Neural crest cell (in vitro differentiated cells): ENCODE data around the gene LHFPL2. TPM values are rescaled to one million over a fixed set of nuclear protein-coding genes. Genes with fewer than 3 reads are reported as not detected.

Source experiments
- DNase-seq: peaks from one replicate; pipeline ENCODE4 v3.0.0; 2021; ENCODE audit warnings: low read depth, mixed read lengths, low spot score
- H3K27ac Mint-ChIP-seq: one replicate; pipeline ENCODE4 v1.8.0; 2021; ENCODE audit warnings: mild to moderate bottlenecking, mixed read lengths; ENCODE audit not compliant: unreplicated experiment
- H3K27me3 Mint-ChIP-seq: 2 replicates; pipeline ENCODE4 v1.8.0; 2021; ENCODE audit warnings: low read depth, mild to moderate bottlenecking, mixed read lengths
- H3K36me3 Mint-ChIP-seq: 2 replicates; pipeline ENCODE4 v1.8.0; 2021; ENCODE audit warnings: low read depth, mild to moderate bottlenecking, mixed read lengths
- H3K4me1 Mint-ChIP-seq: 2 replicates; pipeline ENCODE4 v1.8.0; 2021; ENCODE audit warnings: mixed read lengths
- H3K4me3 Mint-ChIP-seq: one replicate; pipeline ENCODE4 v1.8.0; 2021; ENCODE audit warnings: mild to moderate bottlenecking, mixed read lengths
- H3K9me3 Mint-ChIP-seq: 2 replicates; pipeline ENCODE4 v1.8.0; 2021; ENCODE audit warnings: mixed read lengths
- CTCF ChIP-seq: fragments of 200-600 bp; sonication (generic); conservative IDR thresholded peaks from 2 replicates; pipeline ENCODE4 v1.5.0; 2021; ENCODE audit warnings: antibody characterized with exemption, mild to moderate bottlenecking
- total RNA-seq: library from RNA; stranded (reverse); gene quantifications from 2 replicates; pipeline ENCODE4 v1.2.1, GENCODE V29; 2021

The LHFPL2 gene
- total RNA-seq, 1 donor from 2014 or later: 15.0 TPM

GRCh38 chr5:78553580-78554353 lies 94.8 kb downstream of the LHFPL2 start:
- H3K36me3 Mint-ChIP-seq: peaks cover 20% of the 10 kb centered on the region
- H3K27me3 Mint-ChIP-seq: no peaks in the 10 kb centered on the region
- H3K4me1 Mint-ChIP-seq: no peaks in the 10 kb centered on the region
- TF ChIP-seq CTCF: no peak
- no peak overlapping the region for H3K27ac Mint-ChIP-seq
- H3K4me3 Mint-ChIP-seq: no peak overlapping the region
- H3K9me3 Mint-ChIP-seq: peaks cover 7% of the 10 kb centered on the region
- no peak for DNase-seq

DNA sequence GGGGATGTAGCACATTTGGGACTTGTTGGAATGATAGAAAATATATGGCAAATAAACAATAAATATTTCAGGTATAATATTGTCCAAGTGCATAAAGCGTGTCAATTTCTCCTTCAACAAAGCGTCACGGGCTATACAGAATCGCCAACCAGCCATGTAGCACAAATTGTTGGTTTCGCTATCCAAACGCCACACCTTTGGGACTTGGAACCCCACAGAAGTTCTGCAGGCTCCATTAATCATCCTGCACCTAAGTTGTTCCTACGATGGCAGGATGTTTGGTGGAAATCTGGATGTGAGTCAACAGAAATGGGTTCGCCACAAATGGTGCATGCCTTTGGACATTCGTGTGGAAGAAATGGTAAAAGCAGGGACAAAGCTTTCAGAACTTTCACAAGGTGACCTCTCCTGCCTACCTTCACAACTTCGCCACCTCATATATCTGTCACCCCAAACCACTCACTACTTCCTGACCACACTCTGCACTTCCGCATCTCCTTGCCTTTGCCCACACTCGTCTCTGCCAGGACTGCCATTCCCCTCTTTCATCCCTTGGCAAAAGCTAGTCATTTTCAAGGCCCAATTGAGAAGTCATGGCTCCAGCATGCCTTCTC lies 95.7 kb downstream of the LHFPL2 start:
- Mint-ChIP-seq H3K9me3 (peaks cover 7% of the 10 kb centered on the region), H3K27ac (no peak overlapping the region)

DNA sequence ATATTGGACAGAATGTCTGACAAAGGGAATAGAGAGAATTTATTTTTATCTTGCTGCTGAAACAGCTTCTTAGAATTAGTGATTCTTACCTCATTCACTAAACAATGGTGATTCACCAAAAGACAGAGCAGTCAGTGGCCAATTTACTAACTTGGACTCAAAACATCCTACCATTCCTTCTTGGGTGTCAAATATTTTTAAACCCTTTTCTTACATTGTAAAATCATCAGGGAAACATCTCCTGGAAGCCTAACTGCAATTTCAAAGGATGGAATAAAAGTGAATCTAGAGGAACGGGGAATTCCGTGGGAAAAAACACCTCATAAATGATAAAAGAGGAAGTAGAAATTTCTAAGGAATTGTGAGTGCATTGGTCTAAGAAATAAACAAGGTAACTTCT lies 97.7 kb downstream of the LHFPL2 start:
- Mint-ChIP-seq H3K4me3 (no peak overlapping the region), H3K4me1 (no peaks in the 10 kb centered on the region), H3K36me3 (peaks cover 20% of the 10 kb centered on the region), H3K27me3 (no peaks in the 10 kb centered on the region), H3K27ac (no peak overlapping the region), H3K9me3 (peaks cover 7% of the 10 kb centered on the region)
- no peak for TF ChIP-seq CTCF
- no peak for DNase-seq

More for the DNA sequence above, 95.7 kb downstream of the LHFPL2 start:
- peaks cover 20% of the 10 kb centered on the region for H3K36me3 Mint-ChIP-seq
- no peaks in the 10 kb centered on the region for H3K27me3 Mint-ChIP-seq
- H3K4me3 Mint-ChIP-seq: no peak overlapping the region
- DNase-seq: no peak
- no peaks in the 10 kb centered on the region for H3K4me1 Mint-ChIP-seq
- TF ChIP-seq CTCF: no peak

- peaks cover 17% of the 10 kb centered on the region for H3K36me3 Mint-ChIP-seq
- no peak overlapping the region for H3K27ac Mint-ChIP-seq
- H3K4me3 Mint-ChIP-seq: no peak overlapping the region
- no peak for DNase-seq
- H3K4me1 Mint-ChIP-seq: peaks cover 11% of the 10 kb centered on the region
- H3K27me3 Mint-ChIP-seq: no peaks in the 10 kb centered on the region
- peaks cover 7% of the 10 kb centered on the region for H3K9me3 Mint-ChIP-seq
- TF ChIP-seq CTCF: no peak
Observed at GRCh38 chr5:78549043-78549442, 99.5 kb downstream of the LHFPL2 start.

GRCh38 chr5:78547731-78548615 lies 100.6 kb downstream of the LHFPL2 start:
- Mint-ChIP-seq H3K4me1 (peaks cover 15% of the 10 kb centered on the region), H3K4me3 (no peak overlapping the region), H3K9me3 (peaks cover 4% of the 10 kb centered on the region), H3K27ac (no peak overlapping the region), H3K27me3 (no peaks in the 10 kb centered on the region), H3K36me3 (peaks cover 15% of the 10 kb centered on the region)
- TF ChIP-seq CTCF: no peak
- no peak for DNase-seq
